ENCODE data around the gene TRAP1. TPM values are rescaled to one million over a fixed set of nuclear protein-coding genes. Genes with fewer than 3 reads are reported as not detected.

The TRAP1 gene
- total and polyA plus RNA-seq, 2 experiments from 2014 or later: 143 to 228 TPM

GRCh38 chr16:3762107-3762750 lies 44.9 kb upstream of the TRAP1 start:
- TF ChIP-seq EZH2 (IDR thresholded peaks at IDR 0.05; ENCODE audit: low read depth, unreplicated experiment): no peak
- no peak for TF ChIP-seq ZNF114 (CRISPR knock-in tag; IDR thresholded peaks at IDR 0.05)
- TF ChIP-seq NANOG (IDR thresholded peaks at IDR 0.05; ENCODE audit: borderline replicate concordance): no peak
- TF ChIP-seq JUNB (IDR thresholded peaks at IDR 0.05; ENCODE audit: unreplicated experiment): no peak
- TF ChIP-seq CREB1 (CRISPR knock-in tag; IDR thresholded peaks at IDR 0.05; ENCODE audit: low read depth): no peak
- TF ChIP-seq EZH2phosphoT487 (IDR thresholded peaks at IDR 0.05; ENCODE audit: unreplicated experiment): no peak
- TF ChIP-seq POLR2AphosphoS5 (IDR thresholded peaks at IDR 0.05; ENCODE audit: low read depth): no peak
- no peak for TF ChIP-seq ZNF462 (CRISPR knock-in tag; IDR thresholded peaks at IDR 0.05)
- TF ChIP-seq ETS1 (IDR thresholded peaks at IDR 0.05): no peak
- no peak for TF ChIP-seq CTCF (conservative IDR thresholded peaks at IDR 0.05; ENCODE audit: low read depth in 2 of 2)
- no peak for TF ChIP-seq ZNF331 (CRISPR knock-in tag; IDR thresholded peaks at IDR 0.05; ENCODE audit: low read depth)
- TF ChIP-seq REST (IDR thresholded peaks at IDR 0.05; ENCODE audit: unreplicated experiment): no peak
- no peak for TF ChIP-seq STAT1 (IDR thresholded peaks at IDR 0.05; ENCODE audit: unreplicated experiment)
- Histone ChIP-seq H3K4me1 (ENCODE audit: insufficient read depth) (no peaks in the 10 kb centered on the region), H2AFZ (no peak overlapping the region), H3K4me3 (no peak overlapping the region), H3F3A (replicated peaks; ENCODE audit: low read depth) (peaks cover 8% of the 10 kb centered on the region; the same call in 1 of the 2 replicates), H3K9me2 (ENCODE audit: insufficient read depth) (no peaks in the 10 kb centered on the region), H3K36me3 (ENCODE audit: insufficient read depth) (peaks cover 25% of the 10 kb centered on the region), H3K27me3 (ENCODE audit: insufficient read depth) (no peaks in the 10 kb centered on the region), H4K20me1 (replicated peaks; ENCODE audit: insufficient read depth) (peaks cover 22% of the 10 kb centered on the region), H3K79me2 (replicated peaks; ENCODE audit: insufficient read depth) (peaks cover 3% of the 10 kb centered on the region; the same call in 1 of the 2 replicates), H3K4me2 (no peak overlapping the region), H3K27ac (ENCODE audit: low read depth) (no peak overlapping the region)
- Mint-ChIP-seq H3K4me1 (no peaks in the 10 kb centered on the region), H3K9me3 (no peaks in the 10 kb centered on the region), H3K36me3 (ENCODE audit: low read depth) (peaks cover 54% of the 10 kb centered on the region), H3K27ac (no peak overlapping the region), H3K4me3 (no peak overlapping the region), H3K27me3 (ENCODE audit: insufficient read depth, low read depth, poor library complexity) (peaks cover 2% of the 10 kb centered on the region)
- DNase-seq (ENCODE audit: low spot score) (no peak), ATAC-seq (no peak)
